GM19468 (cell line): ENCODE results near the gene FGD6.
"Not testable (repeated sequence)": the region's sequence is repeated elsewhere in the genome, so short reads cannot be mapped to it uniquely, and the experiment has no call there.

Source experiments
- ATAC-seq: cut with Tn5 transposase; IDR thresholded peaks from one replicate; pipeline ENCODE4 v1.9.1; 2021; ENCODE audit warnings: mild to moderate bottlenecking, moderate library complexity, moderate number of reproducible peaks; ENCODE audit not compliant: unreplicated experiment; ENCODE audit errors: extremely low read depth

FGD6 gene

GRCh38 chr12:95099270-95099790, 117.9 kb downstream of the FGD6 start:
- ATAC-seq, result no peak

- no peak for ATAC-seq
These were observed 120.4 kb downstream of the FGD6 start for GRCh38 chr12:95096852-95097251.

- ATAC-seq, result no peak
These were observed 120.9 kb downstream of the FGD6 start for GRCh38 chr12:95096378-95096777.

- not testable (repeated sequence) for ATAC-seq
These were observed 121.4 kb downstream of the FGD6 start for GRCh38 chr12:95095866-95096265.

- ATAC-seq, result no peak
These were observed 127.8 kb downstream of the FGD6 start for GRCh38 chr12:95089462-95089861.

GRCh38 chr12:95088379-95088778, 128.9 kb downstream of the FGD6 start:
- ATAC-seq, result peak; percentile 37

GRCh38 chr12:95085612-95086011, 131.7 kb downstream of the FGD6 start:
- no peak for ATAC-seq

GRCh38 chr12:95083938-95084337, 133.3 kb downstream of the FGD6 start:
- ATAC-seq, result no peak

- no peak for ATAC-seq
These were observed 133.8 kb downstream of the FGD6 start for GRCh38 chr12:95083471-95083870.

GRCh38 chr12:95077341-95077740, 139.9 kb downstream of the FGD6 start:
- ATAC-seq, result no peak

GRCh38 chr12:95074766-95075165, 142.5 kb downstream of the FGD6 start:
- no peak for ATAC-seq

GRCh38 chr12:95073698-95074520, 143.4 kb downstream of the FGD6 start:
- peak; percentile 79 for ATAC-seq

- ATAC-seq, result peak; percentile 18
These were observed 144.2 kb downstream of the FGD6 start, which contains the start of gene NR2C1 for GRCh38 chr12:95072900-95073697. TSS of gene NR2C1 (minus strand) at chr12:95073618. CDS start at chr12:95067384, 6,234 bp downstream.

- ATAC-seq, result no peak
These were observed 146.9 kb downstream of the FGD6 start for GRCh38 chr12:95070378-95070777.

- ATAC-seq, result no peak
These were observed 151.0 kb downstream of the FGD6 start for GRCh38 chr12:95066091-95066855.

GRCh38 chr12:95060951-95061350, 156.3 kb downstream of the FGD6 start:
- ATAC-seq, result no peak

GRCh38 chr12:95059984-95060383, 157.3 kb downstream of the FGD6 start:
- ATAC-seq, result no peak

GRCh38 chr12:95057424-95057823, 159.8 kb downstream of the FGD6 start:
- no peak for ATAC-seq

- ATAC-seq, result no peak
These were observed 162.2 kb downstream of the FGD6 start for GRCh38 chr12:95055057-95055456.

- no peak for ATAC-seq
These were observed 163.1 kb downstream of the FGD6 start for GRCh38 chr12:95054206-95054605.
